Calu3 (cell line): ENCODE measurements around the gene DAW1. TPM values are rescaled to one million over a fixed set of nuclear protein-coding genes. Genes with fewer than 3 reads are reported as not detected.

Source experiments
- BruUV-seq: library from RNA; stranded (reverse); fragments of 400-500 nt; replicated peaks from 2 replicates; lab custom pipeline; 2021; lab: Mats Ljungman, UMichigan
- CTCF ChIA-PET: fragments of 300-600 bp; sonication (Branson Sonifier 250); formaldehyde crosslinking; loops from one replicate; lab custom pipeline; 2022; ENCODE audit warnings: antibody characterized with exemption; lab: Charles Lee
- DNase-seq: peaks from one replicate; pipeline ENCODE4 v3.0.0; 2022
- H3K27ac Mint-ChIP-seq: one replicate; pipeline ENCODE4 v1.8.0; 2022; ENCODE audit warnings: mixed read lengths; ENCODE audit not compliant: unreplicated experiment
- H3K27me3 Mint-ChIP-seq: one replicate; pipeline ENCODE4 v1.8.0; 2022; ENCODE audit warnings: mixed read lengths; ENCODE audit not compliant: unreplicated experiment
- H3K36me3 Mint-ChIP-seq: one replicate; pipeline ENCODE4 v1.8.0; 2022; ENCODE audit warnings: mild to moderate bottlenecking, moderate library complexity, mixed read lengths; ENCODE audit not compliant: insufficient read depth, unreplicated experiment
- H3K4me1 Mint-ChIP-seq: one replicate; pipeline ENCODE4 v1.8.0; 2022; ENCODE audit warnings: mild to moderate bottlenecking, low read depth, mixed read lengths; ENCODE audit not compliant: unreplicated experiment
- H3K4me3 Mint-ChIP-seq: one replicate; pipeline ENCODE4 v1.8.0; 2022; ENCODE audit warnings: mild to moderate bottlenecking, low read depth, moderate library complexity, mixed read lengths; ENCODE audit not compliant: unreplicated experiment
- H3K9me3 Mint-ChIP-seq: one replicate; pipeline ENCODE4 v1.8.0; 2022; ENCODE audit warnings: low read depth, mixed read lengths; ENCODE audit not compliant: unreplicated experiment
- CTCF ChIP-seq: fragments of 200-600 bp; IDR thresholded peaks from one replicate; pipeline ENCODE4 v1.8.0; 2022; ENCODE audit warnings: antibody characterized with exemption; ENCODE audit not compliant: unreplicated experiment
- intact Hi-C: fragments of 100-400 bp; cut with micrococcal nuclease; formaldehyde crosslinking; loops from one replicate; pipeline ENCODE4 v1.10.0; 2022; ENCODE audit not compliant: unreplicated experiment
- total RNA-seq: library from RNA; stranded (reverse); gene quantifications from 2 replicates; pipeline ENCODE4 v1.2.3, GENCODE V29; 2022

DAW1 gene
- total RNA-seq, 1 experiment from 2014 or later, result 3.2 TPM

DNA sequence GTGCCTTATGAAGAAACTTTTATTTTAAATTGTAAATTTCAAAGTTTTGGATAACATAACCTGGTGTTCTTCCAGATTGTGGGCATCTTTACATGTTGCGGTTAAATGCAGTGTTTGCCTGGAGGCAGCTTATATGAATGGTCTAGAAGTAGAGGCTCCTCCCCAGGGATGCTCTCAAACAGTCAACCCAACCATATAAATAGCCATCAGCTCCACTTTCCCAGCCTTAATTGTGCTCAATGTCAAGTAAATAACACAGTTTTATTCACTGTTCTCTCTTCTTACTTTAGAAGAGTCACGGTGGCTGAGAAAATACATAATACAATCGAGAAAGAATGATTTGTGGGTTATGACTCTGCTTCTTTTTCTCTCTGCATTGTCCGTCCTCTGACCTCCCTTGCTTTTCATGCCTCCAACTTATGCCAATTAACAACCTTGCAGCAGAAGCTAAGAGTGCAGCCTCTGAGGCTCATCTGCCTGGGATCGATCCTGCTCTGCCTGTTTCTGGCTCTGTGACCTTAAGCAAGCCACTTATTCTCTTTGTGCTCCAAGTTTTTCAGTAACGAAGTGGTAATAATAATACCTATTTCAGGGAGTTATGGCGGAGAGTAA, 100.3 kb downstream of the DAW1 start:
- Mint-ChIP-seq H3K27me3 (peaks cover 17% of the 10 kb centered on the region), H3K36me3 (no peaks in the 10 kb centered on the region), H3K27ac (no peak overlapping the region), H3K4me3 (no peak overlapping the region), H3K4me1 (no peaks in the 10 kb centered on the region), H3K9me3 (no peaks in the 10 kb centered on the region)
- CTCF ChIA-PET, result no interaction called here
- BruUV-seq, result no TSS peak
- no peak for DNase-seq
- intact Hi-C loops, result no loop called here
- TF ChIP-seq CTCF, result no peak

DNA sequence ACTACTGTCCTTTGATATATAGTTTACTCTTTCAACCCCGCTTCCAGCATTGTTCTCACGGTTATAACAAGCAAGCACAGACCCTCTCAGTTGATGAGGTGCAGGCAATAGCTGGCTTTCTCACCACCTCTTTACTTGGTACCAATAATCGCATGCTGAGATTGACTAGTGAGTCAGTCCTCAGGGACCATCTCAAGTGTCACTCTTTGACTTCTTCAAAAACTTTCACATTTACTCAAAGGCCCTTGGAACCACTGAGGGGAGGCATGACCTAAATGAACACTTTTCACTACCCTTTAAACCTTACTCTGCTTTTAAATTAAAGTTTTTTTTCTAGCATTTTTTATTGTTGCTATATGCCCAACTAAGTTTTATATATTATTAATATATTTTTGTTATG, 101.8 kb downstream of the DAW1 start:
- CTCF ChIA-PET, result no interaction called here
- peaks cover 2% of the 10 kb centered on the region for H3K27me3 Mint-ChIP-seq
- no peak for TF ChIP-seq CTCF
- no peak for DNase-seq
- H3K36me3 Mint-ChIP-seq, result no peaks in the 10 kb centered on the region
- BruUV-seq, result no TSS peak
- no peak overlapping the region for H3K4me3 Mint-ChIP-seq
- H3K9me3 Mint-ChIP-seq, result no peaks in the 10 kb centered on the region
- no peak overlapping the region for H3K27ac Mint-ChIP-seq
- H3K4me1 Mint-ChIP-seq, result no peaks in the 10 kb centered on the region
- intact Hi-C loops, result no loop called here

Other genes starting within 250 kb of the DAW1 start
- not detected in 2 replicates for gene SCYGR5, start 204.8 kb upstream of the DAW1 start, total RNA-seq
- gene SLC19A3, start 153.6 kb upstream of the DAW1 start, total RNA-seq, result 63.8 and 82.4 TPM in 2 replicates
- not detected in 2 replicates for gene SCYGR6, start 146.9 kb upstream of the DAW1 start, total RNA-seq
- not detected in 2 replicates for gene SCYGR7, start 143.3 kb upstream of the DAW1 start, total RNA-seq
- gene SCYGR8, start 125.7 kb upstream of the DAW1 start, total RNA-seq, result not detected in 2 replicates
- 25.4 and 39.9 TPM in 2 replicates for gene CCL20, start 57.8 kb upstream of the DAW1 start, total RNA-seq